GM19193 (cell line): Measurements from ENCODE around the gene UBE2J2.

ENCODE experiments used
- POLR2A ChIP-seq: IDR thresholded peaks from 4 replicates; pipeline ENCODE4 v1.6.1; 2011; ENCODE audit not compliant: insufficient read depth, insufficient read length; ENCODE audit errors: extremely low read depth

The UBE2J2 gene

GRCh38 chr1:1227386-1227785 is 46.3 kb downstream of the UBE2J2 start:
- no peak for TF ChIP-seq POLR2A

GRCh38 chr1:1226566-1227362 is 46.9 kb downstream of the UBE2J2 start:
- no peak for TF ChIP-seq POLR2A

DNA sequence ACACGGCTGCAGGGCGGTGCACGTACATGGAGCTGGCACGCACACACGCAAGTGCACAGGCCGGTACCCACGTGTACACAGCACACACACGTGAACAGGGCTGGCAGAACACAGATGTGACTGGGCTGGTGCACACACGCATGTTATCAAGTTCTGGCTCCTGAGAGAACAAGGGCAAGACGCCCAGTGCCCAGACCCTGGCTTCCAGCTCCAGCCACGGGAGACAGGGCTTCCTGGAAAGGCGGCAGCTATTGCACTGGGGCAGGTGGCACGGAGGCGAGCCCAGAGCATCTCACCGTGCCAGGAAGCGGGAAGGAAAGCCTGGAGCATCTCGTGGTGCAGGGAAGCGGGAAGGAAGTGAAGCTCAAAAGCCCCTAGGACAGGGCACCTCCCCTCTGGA is 47.7 kb downstream of the UBE2J2 start:
- TF ChIP-seq POLR2A, result no peak

DNA sequence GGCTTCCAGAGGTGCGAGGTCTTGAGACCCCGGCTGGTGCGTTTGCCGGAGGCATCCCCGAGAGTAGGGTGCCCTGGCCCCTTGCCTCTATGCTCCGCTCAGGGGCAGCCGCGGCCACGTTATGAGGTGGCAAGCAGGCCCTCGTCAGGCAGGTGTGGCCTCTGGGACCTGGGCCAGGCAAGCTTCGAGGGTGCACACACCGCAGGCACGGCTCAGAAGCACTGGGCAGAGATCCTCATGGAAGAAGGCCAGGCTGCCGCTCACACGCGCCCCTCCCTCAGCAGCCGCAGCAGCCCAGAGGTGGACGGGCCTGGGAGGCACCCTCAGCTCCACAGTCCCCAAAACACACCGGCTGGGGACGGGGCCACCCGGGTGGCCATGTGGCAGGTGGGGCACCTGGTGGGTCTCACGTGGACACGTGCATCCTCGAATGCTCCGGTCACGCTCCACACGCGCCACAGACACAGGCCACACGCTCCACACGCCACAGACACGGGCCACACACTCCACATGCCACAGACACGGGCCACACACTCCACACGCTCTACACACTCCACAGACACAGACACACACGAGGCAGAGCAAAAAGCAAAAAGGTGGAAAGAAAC is 48.3 kb downstream of the UBE2J2 start:
- TF ChIP-seq POLR2A, result no peak

DNA sequence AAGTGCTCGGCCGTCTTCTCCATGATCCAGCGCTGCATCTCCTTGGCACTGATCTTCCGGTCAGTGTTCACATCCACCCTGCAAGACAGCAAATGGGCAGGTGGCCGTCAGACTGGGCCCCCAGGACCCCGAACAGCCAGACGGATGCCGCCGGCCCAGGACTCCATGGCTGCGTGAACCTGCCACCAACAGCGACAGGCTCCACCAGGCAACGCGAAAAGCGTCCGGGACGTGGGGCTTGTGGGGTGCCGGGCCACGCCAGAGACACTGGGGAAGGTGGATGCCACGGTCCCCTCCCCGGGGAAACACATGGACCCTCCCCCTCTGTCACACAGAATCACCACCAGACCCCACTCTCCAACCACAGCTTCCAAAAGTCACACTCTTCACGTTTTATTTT is 49.8 kb downstream of the UBE2J2 start:
- no peak for TF ChIP-seq POLR2A

DNA sequence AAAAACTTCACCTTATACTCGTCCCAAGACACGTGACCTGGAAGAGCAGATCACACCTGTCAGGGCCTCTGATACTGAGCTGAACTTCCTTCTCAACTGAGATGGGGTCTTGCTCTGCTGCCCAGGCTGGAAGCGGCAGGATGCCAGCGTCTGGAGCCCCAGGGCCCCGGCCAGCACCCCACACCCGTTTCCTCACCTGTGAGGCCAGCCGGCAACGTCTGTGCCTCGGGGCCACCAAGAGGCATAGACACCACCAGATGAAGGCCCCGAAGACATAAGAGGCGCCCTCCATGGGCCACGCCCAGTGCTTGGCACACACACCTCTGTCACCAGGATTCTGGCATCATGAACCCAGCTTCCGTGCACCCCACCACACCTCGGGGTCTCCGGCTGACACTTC is 50.3 kb downstream of the UBE2J2 start:
- TF ChIP-seq POLR2A, result no peak

DNA sequence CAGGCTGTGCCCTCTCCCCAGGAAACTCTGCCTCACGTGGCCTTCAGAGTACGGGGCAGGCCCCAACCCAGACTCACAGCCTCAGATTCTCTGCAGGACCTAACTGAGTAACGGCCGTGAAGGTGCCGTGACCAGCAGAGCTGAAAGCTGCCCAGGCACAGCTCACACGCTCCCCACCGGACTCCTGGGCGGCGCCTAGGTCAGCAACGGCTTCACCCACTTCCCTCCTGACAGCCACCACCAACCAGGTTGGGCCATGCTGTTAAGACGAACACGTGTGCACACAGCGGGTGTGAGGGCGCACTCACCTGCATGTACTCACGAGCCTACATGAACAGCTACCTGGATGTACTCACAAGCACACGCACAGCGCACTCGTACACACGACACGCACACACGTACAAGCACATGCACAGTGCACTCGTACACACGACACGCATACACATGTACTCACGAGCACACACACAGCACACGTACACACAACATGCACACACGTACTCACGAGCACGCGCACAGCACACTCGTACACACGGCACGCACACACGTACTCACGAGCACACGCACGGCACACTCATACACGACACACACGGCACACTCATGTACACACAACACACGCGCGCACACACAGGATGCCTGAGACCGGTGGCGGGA is 51.0 kb downstream of the UBE2J2 start:
- TF ChIP-seq POLR2A, result no peak

GRCh38 chr1:1221887-1222574 is 51.6 kb downstream of the UBE2J2 start:
- no peak for TF ChIP-seq POLR2A

GRCh38 chr1:1220197-1220596 is 53.5 kb downstream of the UBE2J2 start:
- TF ChIP-seq POLR2A, result no peak

- no peak for TF ChIP-seq POLR2A
Observed at GRCh38 chr1:1219341-1219740, 54.3 kb downstream of the UBE2J2 start.

- no peak for TF ChIP-seq POLR2A
Observed at GRCh38 chr1:1218524-1219200, 55.0 kb downstream of the UBE2J2 start.

GRCh38 chr1:1217621-1218523 is 55.8 kb downstream of the UBE2J2 start:
- TF ChIP-seq POLR2A, result no peak

DNA sequence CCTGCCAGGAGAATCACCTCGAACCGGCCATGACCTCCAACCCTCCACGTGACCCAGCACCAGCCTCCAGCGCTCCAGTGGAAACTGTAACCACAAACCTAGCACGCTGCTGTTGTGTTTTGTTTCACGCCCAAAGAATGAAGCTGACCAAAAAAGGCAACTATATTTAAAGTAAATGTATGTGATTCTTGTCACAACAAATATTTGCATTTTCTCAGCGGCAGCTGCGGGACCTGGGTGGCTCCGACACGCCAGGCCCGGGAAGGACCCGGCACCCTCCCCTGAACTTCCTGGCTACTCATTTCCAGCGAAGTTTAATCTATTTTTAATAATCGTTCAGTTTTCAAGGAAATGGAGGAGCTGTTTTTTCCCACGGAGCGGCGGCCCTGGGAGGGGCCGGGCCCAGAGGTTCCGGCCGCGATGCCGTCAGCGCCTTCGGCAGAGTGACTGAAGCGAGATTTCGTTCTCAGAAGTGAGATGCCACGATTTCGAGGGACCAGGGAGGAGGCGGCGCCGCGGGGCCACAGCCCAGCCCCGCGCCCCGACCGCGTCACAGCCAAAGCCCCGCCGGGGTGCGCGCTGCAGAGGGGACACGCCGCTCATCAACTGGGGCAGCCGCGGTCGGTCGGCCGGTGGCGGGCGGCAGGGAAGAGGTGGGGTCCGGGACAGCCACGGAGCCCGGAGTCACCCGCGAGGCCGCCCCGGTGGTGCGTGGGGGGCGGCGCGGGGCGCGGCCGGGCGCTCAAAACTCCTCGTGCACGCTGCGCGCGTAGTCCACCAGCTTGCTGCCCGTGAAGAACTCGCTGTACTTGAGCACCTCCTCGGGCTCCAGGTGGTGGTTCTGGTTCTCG is 56.7 kb downstream of the UBE2J2 start:
- no peak for TF ChIP-seq POLR2A
